ENCODE results near the gene TSHZ2. TPM values are rescaled to one million over a fixed set of nuclear protein-coding genes. Genes with fewer than 3 reads are reported as not detected.

Gene TSHZ2
- total RNA-seq, 1 experiment from 2014 or later = 0.20 TPM

GRCh38 chr20:53282217-53282955, 310.2 kb downstream of the TSHZ2 start:
- Mint-ChIP-seq H3K27ac (0 out of 2 replicates have a peak overlapping the region, but pooled peaks have one; percentile 13), H3K9me3 (no peaks in the 10 kb centered on the region), H3K36me3 (no peaks in the 10 kb centered on the region), H3K4me1 (peaks cover 48% of the 10 kb centered on the region), H3K27me3 (ENCODE audit: low read depth) (peaks cover 4% of the 10 kb centered on the region), H3K4me3 (peak overlapping the region; percentile 46)
- peak; percentile 74 for ATAC-seq
- ChIA-PET POLR2A (interaction anchor here (0.6 kb wide), 1 partner anchor 219 kb away, joined by 7 read pairs; no protein-coding TSS in a partner anchor), CTCF (interaction anchor here (0.8 to 1.8 kb wide), 5 partner anchors 9 to 265 kb away, joined by 3 to 9 read pairs (median 3); no protein-coding TSS in a partner anchor)
- peak; percentile 94 for TF ChIP-seq GTF2I (CRISPR knock-in tag; conservative IDR thresholded peaks at IDR 0.05)
- TF ChIP-seq ATF1 (CRISPR knock-in tag; IDR thresholded peaks at IDR 0.05) = no peak
- DNase-seq (ENCODE audit: low spot score) = peak; percentile 17

DNA sequence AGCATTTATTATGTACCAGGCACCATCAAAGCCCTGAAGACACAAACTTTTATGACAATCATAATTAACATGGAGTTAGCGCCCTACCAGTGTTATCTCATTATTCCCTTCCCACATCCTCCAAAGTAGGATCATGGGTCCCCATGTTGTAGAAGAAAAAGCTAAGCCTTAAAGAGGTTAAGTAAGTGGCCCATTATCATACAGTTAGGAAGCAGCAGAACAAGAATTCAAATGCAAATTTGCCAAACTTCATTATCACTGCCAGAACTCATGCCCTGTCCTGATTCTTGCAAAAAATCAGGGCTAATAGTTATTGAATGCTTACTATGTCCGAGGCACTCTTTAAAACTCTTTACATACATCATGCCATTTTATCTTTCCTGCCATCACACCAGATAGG, 310.9 kb downstream of the TSHZ2 start:
- ChIA-PET POLR2A (no interaction called here), CTCF (interaction anchor here (1.2 to 1.8 kb wide), 2 partner anchors 9 to 265 kb away, joined by 6 to 8 read pairs; no protein-coding TSS in a partner anchor)
- ATAC-seq (peak; percentile 52), DNase-seq (ENCODE audit: low spot score) (no peak)
- Mint-ChIP-seq H3K27ac (0 out of 2 replicates have a peak overlapping the region, but pooled peaks have one; percentile 13), H3K36me3 (no peaks in the 10 kb centered on the region), H3K4me3 (peak overlapping the region; percentile 46), H3K9me3 (no peaks in the 10 kb centered on the region), H3K27me3 (ENCODE audit: low read depth) (peaks cover 4% of the 10 kb centered on the region), H3K4me1 (peaks cover 48% of the 10 kb centered on the region)
- TF ChIP-seq ZNF281 (CRISPR knock-in tag; IDR thresholded peaks at IDR 0.05) (no peak), SP1 (CRISPR knock-in tag; conservative IDR thresholded peaks at IDR 0.05) (no peak), MAX (CRISPR knock-in tag; IDR thresholded peaks at IDR 0.05) (no peak), ATF1 (CRISPR knock-in tag; IDR thresholded peaks at IDR 0.05) (no peak), NFE2L1 (CRISPR knock-in tag; IDR thresholded peaks at IDR 0.05) (no peak), EMX1 (CRISPR knock-in tag; IDR thresholded peaks at IDR 0.05) (no peak), GABPB1 (CRISPR knock-in tag; IDR thresholded peaks at IDR 0.05) (no peak), NR2C2 (CRISPR knock-in tag; IDR thresholded peaks at IDR 0.05) (no peak), MYBL2 (CRISPR knock-in tag; IDR thresholded peaks at IDR 0.05) (no peak), PRRX2 (CRISPR knock-in tag; IDR thresholded peaks at IDR 0.05) (no peak), E2F4 (CRISPR knock-in tag; IDR thresholded peaks at IDR 0.05; ENCODE audit: borderline replicate concordance, low read depth) (no peak), CDX4 (CRISPR knock-in tag; IDR thresholded peaks at IDR 0.05; ENCODE audit: borderline replicate concordance) (no peak)
- TF ChIP-seq, protein P1, sequence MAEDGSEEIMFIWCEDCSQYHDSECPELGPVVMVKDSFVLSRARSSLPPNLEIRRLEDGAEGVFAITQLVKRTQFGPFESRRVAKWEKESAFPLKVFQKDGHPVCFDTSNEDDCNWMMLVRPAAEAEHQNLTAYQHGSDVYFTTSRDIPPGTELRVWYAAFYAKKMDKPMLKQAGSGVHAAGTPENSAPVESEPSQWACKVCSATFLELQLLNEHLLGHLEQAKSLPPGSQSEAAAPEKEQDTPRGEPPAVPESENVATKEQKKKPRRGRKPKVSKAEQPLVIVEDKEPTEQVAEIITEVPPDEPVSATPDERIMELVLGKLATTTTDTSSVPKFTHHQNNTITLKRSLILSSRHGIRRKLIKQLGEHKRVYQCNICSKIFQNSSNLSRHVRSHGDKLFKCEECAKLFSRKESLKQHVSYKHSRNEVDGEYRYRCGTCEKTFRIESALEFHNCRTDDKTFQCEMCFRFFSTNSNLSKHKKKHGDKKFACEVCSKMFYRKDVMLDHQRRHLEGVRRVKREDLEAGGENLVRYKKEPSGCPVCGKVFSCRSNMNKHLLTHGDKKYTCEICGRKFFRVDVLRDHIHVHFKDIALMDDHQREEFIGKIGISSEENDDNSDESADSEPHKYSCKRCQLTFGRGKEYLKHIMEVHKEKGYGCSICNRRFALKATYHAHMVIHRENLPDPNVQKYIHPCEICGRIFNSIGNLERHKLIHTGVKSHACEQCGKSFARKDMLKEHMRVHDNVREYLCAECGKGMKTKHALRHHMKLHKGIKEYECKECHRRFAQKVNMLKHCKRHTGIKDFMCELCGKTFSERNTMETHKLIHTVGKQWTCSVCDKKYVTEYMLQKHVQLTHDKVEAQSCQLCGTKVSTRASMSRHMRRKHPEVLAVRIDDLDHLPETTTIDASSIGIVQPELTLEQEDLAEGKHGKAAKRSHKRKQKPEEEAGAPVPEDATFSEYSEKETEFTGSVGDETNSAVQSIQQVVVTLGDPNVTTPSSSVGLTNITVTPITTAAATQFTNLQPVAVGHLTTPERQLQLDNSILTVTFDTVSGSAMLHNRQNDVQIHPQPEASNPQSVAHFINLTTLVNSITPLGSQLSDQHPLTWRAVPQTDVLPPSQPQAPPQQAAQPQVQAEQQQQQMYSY (CRISPR knock-in tag; IDR thresholded peaks at IDR 0.05) = no peak
- TF ChIP-seq, protein P2, sequence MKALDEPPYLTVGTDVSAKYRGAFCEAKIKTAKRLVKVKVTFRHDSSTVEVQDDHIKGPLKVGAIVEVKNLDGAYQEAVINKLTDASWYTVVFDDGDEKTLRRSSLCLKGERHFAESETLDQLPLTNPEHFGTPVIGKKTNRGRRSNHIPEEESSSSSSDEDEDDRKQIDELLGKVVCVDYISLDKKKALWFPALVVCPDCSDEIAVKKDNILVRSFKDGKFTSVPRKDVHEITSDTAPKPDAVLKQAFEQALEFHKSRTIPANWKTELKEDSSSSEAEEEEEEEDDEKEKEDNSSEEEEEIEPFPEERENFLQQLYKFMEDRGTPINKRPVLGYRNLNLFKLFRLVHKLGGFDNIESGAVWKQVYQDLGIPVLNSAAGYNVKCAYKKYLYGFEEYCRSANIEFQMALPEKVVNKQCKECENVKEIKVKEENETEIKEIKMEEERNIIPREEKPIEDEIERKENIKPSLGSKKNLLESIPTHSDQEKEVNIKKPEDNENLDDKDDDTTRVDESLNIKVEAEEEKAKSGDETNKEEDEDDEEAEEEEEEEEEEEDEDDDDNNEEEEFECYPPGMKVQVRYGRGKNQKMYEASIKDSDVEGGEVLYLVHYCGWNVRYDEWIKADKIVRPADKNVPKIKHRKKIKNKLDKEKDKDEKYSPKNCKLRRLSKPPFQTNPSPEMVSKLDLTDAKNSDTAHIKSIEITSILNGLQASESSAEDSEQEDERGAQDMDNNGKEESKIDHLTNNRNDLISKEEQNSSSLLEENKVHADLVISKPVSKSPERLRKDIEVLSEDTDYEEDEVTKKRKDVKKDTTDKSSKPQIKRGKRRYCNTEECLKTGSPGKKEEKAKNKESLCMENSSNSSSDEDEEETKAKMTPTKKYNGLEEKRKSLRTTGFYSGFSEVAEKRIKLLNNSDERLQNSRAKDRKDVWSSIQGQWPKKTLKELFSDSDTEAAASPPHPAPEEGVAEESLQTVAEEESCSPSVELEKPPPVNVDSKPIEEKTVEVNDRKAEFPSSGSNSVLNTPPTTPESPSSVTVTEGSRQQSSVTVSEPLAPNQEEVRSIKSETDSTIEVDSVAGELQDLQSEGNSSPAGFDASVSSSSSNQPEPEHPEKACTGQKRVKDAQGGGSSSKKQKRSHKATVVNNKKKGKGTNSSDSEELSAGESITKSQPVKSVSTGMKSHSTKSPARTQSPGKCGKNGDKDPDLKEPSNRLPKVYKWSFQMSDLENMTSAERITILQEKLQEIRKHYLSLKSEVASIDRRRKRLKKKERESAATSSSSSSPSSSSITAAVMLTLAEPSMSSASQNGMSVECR (CRISPR knock-in tag; IDR thresholded peaks at IDR 0.05; ENCODE audit: borderline replicate concordance) = no peak

Data from WTC11 (cell line).